MCF 10A (cell line): ENCODE results near the gene ARVCF. TPM values are rescaled to one million over a fixed set of nuclear protein-coding genes. Genes with fewer than 3 reads are reported as not detected.

Experiments used
- BruUV-seq: library from RNA; stranded (reverse); fragments of 400-500 nt; replicated peaks from 2 replicates; lab custom pipeline; 2021; lab: Mats Ljungman, UMichigan
- CTCF ChIA-PET: fragments of 300-600 bp; sonication (Branson Sonifier 250); formaldehyde crosslinking; extraction: SDS; loops from one replicate; lab custom pipeline; 2021; ENCODE audit warnings: antibody characterized with exemption, inconsistent platforms; lab: Yijun Ruan, JAX
- POLR2A ChIA-PET: fragments of 300-600, 350-650 bp; sonication (Branson Sonifier 250); formaldehyde crosslinking; extraction: SDS; loops from one replicate; lab custom pipeline; 2020; ENCODE audit warnings: antibody characterized with exemption, inconsistent platforms; lab: Yijun Ruan, JAX
- DNase-seq: peaks from one replicate; pipeline ENCODE4 v3.0.0-alpha.2; 2018; ENCODE audit not compliant: unreplicated experiment
- H3K27ac Mint-ChIP-seq: one replicate; pipeline ENCODE4 v1.8.0; 2022; ENCODE audit warnings: mild to moderate bottlenecking, low read depth, mixed read lengths; ENCODE audit not compliant: unreplicated experiment
- H3K27me3 Mint-ChIP-seq: one replicate; pipeline ENCODE4 v1.8.0; 2022; ENCODE audit warnings: mixed read lengths; ENCODE audit not compliant: insufficient read depth, unreplicated experiment
- H3K36me3 Mint-ChIP-seq: one replicate; pipeline ENCODE4 v1.8.0; 2022; ENCODE audit warnings: mild to moderate bottlenecking, moderate library complexity, mixed read lengths; ENCODE audit not compliant: insufficient read depth, unreplicated experiment
- H3K4me1 Mint-ChIP-seq: one replicate; pipeline ENCODE4 v1.8.0; 2022; ENCODE audit warnings: mixed read lengths; ENCODE audit not compliant: insufficient read depth, unreplicated experiment
- H3K4me3 Mint-ChIP-seq: one replicate; pipeline ENCODE4 v1.8.0; 2022; ENCODE audit warnings: mild to moderate bottlenecking, moderate library complexity, mixed read lengths; ENCODE audit not compliant: unreplicated experiment
- H3K9me3 Mint-ChIP-seq: one replicate; pipeline ENCODE4 v1.8.0; 2022; ENCODE audit warnings: mixed read lengths; ENCODE audit not compliant: unreplicated experiment
- CTCF ChIP-seq: fragments of 200-600 bp; IDR thresholded peaks from one replicate; pipeline ENCODE4 v1.8.0; 2022; ENCODE audit warnings: antibody characterized with exemption, mild to moderate bottlenecking; ENCODE audit not compliant: unreplicated experiment
- intact Hi-C: fragments of 100-400 bp; cut with micrococcal nuclease; formaldehyde crosslinking; loops from 2 replicates; pipeline ENCODE4 v1.14.1; 2022
- total RNA-seq: library from RNA; stranded (reverse); gene quantifications from 2 replicates; pipeline ENCODE4 v1.2.3, GENCODE V29; 2022

The ARVCF gene
- total RNA-seq, 1 experiment from 2014 or later, result 7.5 TPM

GRCh38 chr22:19960491-19961200 is 56.0 kb downstream of the ARVCF start:
- ChIA-PET POLR2A (no interaction called here), CTCF (interaction anchor here (0.6 kb wide), 2 partner anchors 13 to 230 kb away, joined by 3 to 4 read pairs; no protein-coding TSS in a partner anchor)
- DNase-seq, result no peak
- intact Hi-C loops, result no loop called here
- peaks cover 21% of the 10 kb centered on the region for H3K36me3 Mint-ChIP-seq
- H3K27ac Mint-ChIP-seq, result no peak overlapping the region
- H3K27me3 Mint-ChIP-seq, result no peaks in the 10 kb centered on the region
- H3K9me3 Mint-ChIP-seq, result no peaks in the 10 kb centered on the region
- TF ChIP-seq CTCF, result no peak
- H3K4me3 Mint-ChIP-seq, result no peak overlapping the region
- no TSS peak for BruUV-seq
- H3K4me1 Mint-ChIP-seq, result peaks cover 5% of the 10 kb centered on the region

- Mint-ChIP-seq H3K36me3 (peaks cover 21% of the 10 kb centered on the region), H3K4me3 (no peak overlapping the region), H3K4me1 (peaks cover 5% of the 10 kb centered on the region), H3K27ac (no peak overlapping the region), H3K9me3 (no peaks in the 10 kb centered on the region), H3K27me3 (no peaks in the 10 kb centered on the region)
- DNase-seq, result no peak
- ChIA-PET CTCF (no interaction called here), POLR2A (interaction anchor here (0.6 to 0.7 kb wide), 2 partner anchors 9 to 158 kb away, joined by 3 read pairs; no protein-coding TSS in a partner anchor)
- BruUV-seq, result no TSS peak
- intact Hi-C loops, result no loop called here
- TF ChIP-seq CTCF, result no peak
Measured at GRCh38 chr22:19959587-19960490, 56.8 kb downstream of the ARVCF start.

GRCh38 chr22:19959043-19959586 is 57.5 kb downstream of the ARVCF start:
- H3K9me3 Mint-ChIP-seq, result no peaks in the 10 kb centered on the region
- TF ChIP-seq CTCF, result no peak
- no peak for DNase-seq
- intact Hi-C loops, result no loop called here
- H3K4me3 Mint-ChIP-seq, result no peak overlapping the region
- H3K27me3 Mint-ChIP-seq, result no peaks in the 10 kb centered on the region
- peaks cover 24% of the 10 kb centered on the region for H3K36me3 Mint-ChIP-seq
- H3K27ac Mint-ChIP-seq, result no peak overlapping the region
- peaks cover 5% of the 10 kb centered on the region for H3K4me1 Mint-ChIP-seq
- BruUV-seq, result no TSS peak
- POLR2A ChIA-PET, result interaction anchor here (0.6 to 0.7 kb wide), 2 partner anchors 10 to 159 kb away, joined by 3 read pairs; no protein-coding TSS in a partner anchor
- CTCF ChIA-PET, result interaction anchor here (0.6 to 0.8 kb wide), 2 partner anchors 202 to 466 kb away, joined by 3 read pairs; no protein-coding TSS in a partner anchor
